Heart left ventricle (tissue), 16 donors: ENCODE results near the gene U2AF1L4. TPM values are rescaled to one million over a fixed set of nuclear protein-coding genes. Genes with fewer than 3 reads are reported as not detected.

Experiments used
- ATAC-seq, 4 donors: fragments of 200-7000 bp; cut with Tn5 transposase; one replicate each; pipeline ENCODE4 v1.9.1; 2020 to 2022; ENCODE audit warnings: moderate library complexity in 4 of 4, mild to moderate bottlenecking in 3 of 4, moderate number of reproducible peaks in 1 of 4
- DNase-seq, 5 donors: peaks; one replicate each; pipeline ENCODE4 v3.0.0-alpha.2; 2020
- H3K27ac ChIP-seq, 12 donors: fragments of 200-600 bp; sonication (generic) in 4 of 12; one replicate each; pipeline versions ENCODE4 v1.5.0 to v1.8.0; 2016 to 2022; ENCODE audit warnings: mild to moderate bottlenecking in 2 of 12
- H3K27me3 ChIP-seq, 9 donors: fragments of 200-600 bp; sonication (generic) in 2 of 9; one replicate each; pipeline versions ENCODE4 v1.5.1 to v1.8.0; 2016 to 2022; ENCODE audit warnings: mild to moderate bottlenecking in 3 of 9
- H3K36me3 ChIP-seq, 9 donors: fragments of 200-600 bp; sonication (generic) in 2 of 9; one replicate each; pipeline versions ENCODE4 v1.5.0 to v1.8.0; 2018 to 2022; ENCODE audit warnings: mild to moderate bottlenecking in 2 of 9
- H3K4me1 ChIP-seq, 12 donors: fragments of 200-600 bp; sonication (generic) in 4 of 12; one replicate each; pipeline versions ENCODE4 v1.5.0 to v1.8.0; 2016 to 2022; ENCODE audit warnings: mild to moderate bottlenecking in 3 of 12
- H3K4me3 ChIP-seq, 12 donors: fragments of 200-600 bp; sonication (generic) in 4 of 12; one replicate each; pipeline versions ENCODE4 v1.5.0 to v1.8.0; 2017 to 2022; ENCODE audit warnings: mild to moderate bottlenecking in 9 of 12, moderate library complexity in 4 of 12
- H3K9me3 ChIP-seq, 12 donors: fragments of 200-600 bp; sonication (generic) in 4 of 12; one replicate each; pipeline versions ENCODE4 v1.5.0 to v1.8.0; 2016 to 2022; ENCODE audit warnings: mild to moderate bottlenecking in 1 of 12
- CTCF ChIP-seq, 12 donors: fragments of 200-600 bp; sonication (generic) in 4 of 12; IDR thresholded peaks; one replicate each; pipeline versions ENCODE4 v1.5.0 to v1.8.0; 2018 to 2022; ENCODE audit warnings: antibody characterized with exemption in 12 of 12, mild to moderate bottlenecking in 5 of 12
- POLR2A ChIP-seq, 2 donors: fragments of 450-650 bp; IDR thresholded peaks; one replicate each; pipeline ENCODE4 v1.6.1; 2017; ENCODE audit warnings: antibody characterized with exemption in 2 of 2, mild to moderate bottlenecking in 2 of 2, moderate library complexity in 2 of 2
- WGBS, 4 donors: extraction: QIAGEN DNeasy Blood & Tissue Kit in 2 of 4; methylation state at CpG; one replicate each; pipeline versions ENCODE4 v1.1.5 to v1.1.7; 2013 to 2018; 5-methylcytosine and 5-hydroxymethylcytosine counted together
- intact Hi-C, 10 donors: fragments of 100-400 bp; cut with DNase I; formaldehyde crosslinking; loops; one replicate each; pipeline versions ENCODE4 v1.11.1 to v1.14.2; 2022
- polyA plus RNA-seq, 2 donors: library from polyadenylated mRNA; stranded (reverse); fragments of 200-250 nt; gene quantifications; one replicate each; pipeline ENCODE4 v1.2.3, GENCODE V29; 2013
- total RNA-seq, 9 donors: library from RNA; depleted of rRNA in 2 of 9; stranded (reverse); fragments of >200 nt in 2 of 9; fragmentation: NEBNext Ultra II Directional in 3 of 9; extraction: Animal tissue kit (Norgen Biotek cat#: 25700) in 3 of 9; gene quantifications; one replicate each; pipeline versions ENCODE4 v1.1.0 to v1.2.4, GENCODE V29; 2016 to 2023
- donor health status: ischemic (EF 13 %, LVEDD 7.1; RV severe dilation, severe dysfunction).
- donor health status: healthy with polysubstance abuse.
- donor health status: DM: no; HTN: yes; CAD: no.
- donor health status: DM: no; HTN: no; CAD: no.
- donor health status: ischemic (EF 25% LVEDD 6.9; RV normal size, moderate dysfunction).
- donor health status: ischemic (EF 25% LVEDD 5.7; RV mildly dilated, moderate dysfunction).
- donor health status: healthy.
- donor health status: DM: yes; HTN: yes; CAD: no.
- donor health status: ischemic (EF 35%, LVEDD 5.7; RV mildly dilated, moderate dysfunction).
- donor health status: nonischemic (EF 11% LVEDD 7.7; RV severe dilation, severe dysfunction).
- donor health status: DM: yes; HTN: yes; CAD: no.
- donor health status: PGD.
- donor health status: ischemic (EF 29% LVEDD 5.4; RV normal size, mild dysfunction).
- donor health status: nonischemic (EF 23%, LVEDD 6.1; RV moderate dilation, normal function).

U2AF1L4 gene
- total and polyA plus RNA-seq, 11 donors: 7.2 to 32.8 (median 20.9) TPM

GRCh38 chr19:35750167-35750566 is 4.9 kb upstream of the U2AF1L4 start:
- no peaks in the 10 kb centered on the region for H3K27me3 ChIP-seq
- TF ChIP-seq POLR2A (IDR thresholded peaks at IDR 0.05): no peak
- no peak for TF ChIP-seq CTCF (IDR thresholded peaks at IDR 0.05)
- H3K4me3 ChIP-seq: no peak overlapping the region
- DNase-seq (no peak), ATAC-seq (no peak)
- H3K36me3 ChIP-seq: peaks cover 0 to 33% (median 21%) of the 10 kb centered on the region in 9 donors
- intact Hi-C loops: loop anchor here in 1 of 10 donors (10.0 kb wide), 1 partner anchor 395 kb away; the partner anchor contains the start of gene CAPNS1
- peak overlapping the region in 1 of 12 donors; percentile 38 for H3K27ac ChIP-seq
- H3K9me3 ChIP-seq: no peaks in the 10 kb centered on the region
- WGBS, 4 donors: 90 to 96% (median 94%) methylated on average over 5 of the region's 5 CpGs
- H3K4me1 ChIP-seq: peaks cover 5 to 53% (median 29%) of the 10 kb centered on the region in 12 donors

DNA sequence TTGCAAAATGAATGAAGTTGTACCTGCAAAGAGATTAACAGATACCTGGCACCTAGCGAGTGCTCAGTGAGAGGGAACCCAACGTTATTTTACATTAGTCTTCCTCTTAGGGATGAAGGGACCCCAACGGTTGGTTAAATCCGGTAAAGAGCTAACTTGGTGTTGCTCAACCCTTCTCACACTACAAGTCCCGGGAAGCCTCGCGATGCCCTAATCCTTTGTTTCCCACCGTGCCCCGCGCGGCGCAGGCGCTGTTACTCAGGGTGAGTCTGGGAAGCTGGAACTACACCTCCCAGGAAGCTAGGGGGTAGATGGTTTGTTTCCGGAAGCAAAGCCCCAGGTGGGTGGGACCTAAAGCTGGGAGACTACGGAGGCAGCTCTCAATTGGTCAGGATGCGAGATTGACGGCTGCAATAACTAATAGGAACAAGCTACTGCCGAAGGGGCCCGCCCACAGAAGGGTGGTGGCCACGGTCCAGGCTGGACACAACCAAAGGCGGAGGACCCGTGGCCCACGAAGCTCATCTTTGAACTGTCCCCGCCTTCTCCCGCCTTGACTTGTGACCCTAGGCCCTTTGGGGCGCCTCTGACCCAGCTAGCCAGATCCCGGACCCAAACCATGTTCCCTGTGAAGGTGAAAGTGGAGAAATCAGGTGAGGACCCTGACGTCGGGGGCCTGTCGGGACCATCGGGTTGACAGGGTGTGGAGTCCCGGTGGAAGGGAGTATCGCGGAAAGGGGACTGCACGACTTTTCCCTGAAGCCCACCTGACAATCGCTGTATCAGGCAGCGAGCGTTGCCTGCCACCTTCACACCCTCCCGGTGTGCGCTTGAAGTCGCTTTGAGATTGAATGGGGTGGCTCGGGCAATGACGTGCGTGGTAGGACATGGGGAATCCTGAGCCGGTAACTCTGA is 3.1 kb upstream of the U2AF1L4 start, which contains the start of gene LIN37:
Gene LIN37 (plus strand): TSS at position 471 of the 915 bp plus-strand sequence. CDS start 149 bp downstream, at position 620.
- peak within 1 kb of the TSS; percentile 64 to 95 (median 86) for H3K4me3 ChIP-seq
- ATAC-seq (peak; percentile 83 to 90 (median 88)), DNase-seq (peak; percentile 98 to 100 (median 99))
- H3K4me1 ChIP-seq: peaks cover 10 to 54% (median 32%) of the 10 kb centered on the region in 12 donors
- H3K9me3 ChIP-seq: no peaks in the 10 kb centered on the region
- intact Hi-C loops: loop anchor here in 4 of 10 donors (5.0 to 10.0 kb wide), 4 partner anchors 101 to 306 kb away; partner anchors contain the start of genes LRFN3 (in 2 of the 4), COX6B1 (in 1 of the 4), THAP8 (in 1 of the 4) and WDR62 (in 1 of the 4)
- H3K27ac ChIP-seq: peak within 1 kb of the TSS in 11 of 12 donors; percentile 64 to 94 (median 80)
- H3K27me3 ChIP-seq: no peaks in the 10 kb centered on the region
- peaks cover 0 to 22% (median 15%) of the 10 kb centered on the region in 9 donors for H3K36me3 ChIP-seq
- TF ChIP-seq CTCF (IDR thresholded peaks at IDR 0.05): peak in 6 of 12 donors; percentile 13 to 54 (median 20)
- peak; percentile 94 to 98 for TF ChIP-seq POLR2A (IDR thresholded peaks at IDR 0.05)
- WGBS, 4 donors: 0 to 1% (median 1%) methylated on average over 35 to 45 of the region's 45 CpGs

GRCh38 chr19:35746531-35746930 is 1.3 kb upstream of the U2AF1L4 start:
- Histone ChIP-seq H3K4me1 (peaks cover 10 to 63% (median 32%) of the 10 kb centered on the region in 12 donors), H3K4me3 (peak overlapping the region in 7 of 12 donors; percentile 84 to 100 (median 90)), H3K36me3 (peaks cover 0 to 16% (median 7%) of the 10 kb centered on the region in 9 donors), H3K27ac (peak overlapping the region in 3 of 12 donors; percentile 99 to 100 (median 100)), H3K27me3 (no peaks in the 10 kb centered on the region), H3K9me3 (no peaks in the 10 kb centered on the region)
- DNase-seq (no peak), ATAC-seq (no peak)
- intact Hi-C loops: loop anchor here in 4 of 10 donors (5.0 to 10.0 kb wide), 4 partner anchors 99 to 308 kb away; partner anchors contain the start of genes LRFN3 (in 2 of the 4), COX6B1 (in 1 of the 4), THAP8 (in 1 of the 4) and WDR62 (in 1 of the 4)
- 84 to 89% (median 88%) methylated on average over 5 of the region's 5 CpGs for WGBS, 4 donors
- TF ChIP-seq POLR2A (IDR thresholded peaks at IDR 0.05): no peak
- no peak for TF ChIP-seq CTCF (IDR thresholded peaks at IDR 0.05)
